CD1c-positive myeloid dendritic cell (primary cell): ENCODE data around the gene CCDC194.

Source experiments
- DNase-seq: peaks from one replicate; pipeline ENCODE4 v3.0.0-alpha.2; 2016; ENCODE audit errors: extremely low spot score

The CCDC194 gene, protein sequence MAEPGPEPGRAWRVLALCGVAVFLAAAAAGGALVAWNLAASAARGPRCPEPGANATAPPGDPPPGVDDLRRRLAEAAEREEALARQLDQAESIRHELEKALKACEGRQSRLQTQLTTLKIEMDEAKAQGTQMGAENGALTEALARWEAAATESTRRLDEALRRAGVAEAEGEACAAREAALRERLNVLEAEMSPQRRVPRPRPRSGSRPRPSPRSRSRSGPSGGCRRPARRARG

GRCh38 chr19:17393914-17394313 is at the start of gene CCDC194:
CCDC194 (minus strand) TSS chr19:17394196; CDS start chr19:17394158, 38 bp downstream.
- no peak for DNase-seq

DNA sequence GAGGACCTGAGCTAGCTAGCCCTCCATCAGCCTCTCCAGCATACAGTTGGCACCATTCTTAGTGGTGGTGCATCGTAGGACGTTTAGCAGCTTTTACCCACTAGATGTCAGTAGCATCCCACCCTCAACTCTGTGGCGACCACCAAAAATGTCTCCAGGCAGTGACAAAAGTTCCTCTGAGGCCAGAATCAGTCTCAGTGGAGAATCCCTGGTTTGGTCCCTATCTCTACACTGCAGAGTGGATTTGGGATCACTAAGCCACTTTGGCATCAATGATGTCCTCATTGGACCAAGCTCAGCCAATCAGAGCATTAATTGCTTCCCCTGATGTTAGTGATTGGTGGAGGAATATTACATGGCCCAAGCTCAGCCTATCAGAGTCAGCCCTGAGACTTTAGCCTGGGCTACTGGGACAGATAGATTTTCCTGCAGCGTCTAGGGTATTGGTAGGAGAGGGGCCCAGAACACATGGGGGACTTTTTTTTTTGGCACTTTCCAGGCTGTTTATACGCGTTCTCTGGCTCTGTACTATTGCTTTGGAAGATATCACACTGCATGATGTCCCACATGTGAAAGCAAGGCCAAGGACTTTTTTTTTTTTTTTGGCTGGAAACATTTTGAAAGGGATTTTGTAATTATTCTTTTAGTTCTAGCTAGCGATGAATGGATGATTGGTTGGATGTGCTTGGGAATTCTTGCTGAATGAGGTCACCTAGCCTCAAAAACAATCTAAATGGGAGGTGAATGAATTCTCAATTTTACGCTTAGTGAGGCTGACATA is 47.4 kb upstream of the CCDC194 start:
- DNase-seq = peak; percentile 20

- DNase-seq = no peak
Measured at GRCh38 chr19:17436874-17437267, 42.9 kb upstream of the CCDC194 start.

- no peak for DNase-seq
Measured at GRCh38 chr19:17436094-17436873, 42.3 kb upstream of the CCDC194 start.

- DNase-seq = no peak
Measured at GRCh38 chr19:17435218-17435617, 41.2 kb upstream of the CCDC194 start.

DNA sequence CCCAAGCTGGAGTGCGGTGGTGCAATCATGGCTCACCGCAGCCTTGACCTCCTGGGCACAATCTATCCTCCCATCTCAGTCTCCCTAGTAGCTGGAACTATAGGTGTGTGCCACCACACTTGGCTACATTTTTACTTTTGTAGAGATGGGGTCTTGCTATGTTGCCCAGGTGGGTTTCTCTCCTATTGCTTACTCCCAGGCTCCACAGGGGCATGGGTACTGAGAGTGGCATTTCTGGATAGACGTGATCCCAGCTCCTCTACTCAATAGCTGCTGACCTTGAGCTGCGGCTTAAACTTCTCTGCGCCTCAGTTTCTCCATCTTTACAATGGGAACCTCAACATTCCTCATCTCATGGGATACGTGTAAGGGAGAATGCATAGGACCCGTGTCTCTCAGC is 37.4 kb upstream of the CCDC194 start:
- DNase-seq = no peak

DNA sequence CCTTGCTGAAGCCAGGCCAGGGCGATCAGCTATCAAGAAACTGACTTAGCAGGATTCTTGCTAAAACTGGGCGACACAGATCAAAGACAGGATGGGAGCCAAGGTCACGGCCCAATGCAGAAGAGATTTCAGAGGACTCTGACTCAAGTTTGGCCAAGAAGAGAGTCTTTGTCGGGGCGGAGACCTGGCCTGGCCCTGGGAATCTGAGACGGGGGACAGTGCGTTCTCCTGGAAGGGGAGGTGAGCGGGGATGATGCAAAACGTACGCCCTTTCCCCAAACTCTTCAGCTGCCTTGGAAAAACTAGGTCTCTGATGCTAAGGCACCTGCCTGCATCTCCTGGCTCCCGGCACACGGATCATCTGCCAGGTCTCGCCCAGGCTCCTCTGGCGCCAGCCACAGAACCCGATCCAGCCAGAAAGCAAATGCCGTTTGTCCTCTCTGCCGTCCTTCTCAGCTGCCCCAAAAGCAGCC is 35.7 kb upstream of the CCDC194 start:
- no peak for DNase-seq

- no peak for DNase-seq
Measured at GRCh38 chr19:17424743-17425365, 30.9 kb upstream of the CCDC194 start.

DNA sequence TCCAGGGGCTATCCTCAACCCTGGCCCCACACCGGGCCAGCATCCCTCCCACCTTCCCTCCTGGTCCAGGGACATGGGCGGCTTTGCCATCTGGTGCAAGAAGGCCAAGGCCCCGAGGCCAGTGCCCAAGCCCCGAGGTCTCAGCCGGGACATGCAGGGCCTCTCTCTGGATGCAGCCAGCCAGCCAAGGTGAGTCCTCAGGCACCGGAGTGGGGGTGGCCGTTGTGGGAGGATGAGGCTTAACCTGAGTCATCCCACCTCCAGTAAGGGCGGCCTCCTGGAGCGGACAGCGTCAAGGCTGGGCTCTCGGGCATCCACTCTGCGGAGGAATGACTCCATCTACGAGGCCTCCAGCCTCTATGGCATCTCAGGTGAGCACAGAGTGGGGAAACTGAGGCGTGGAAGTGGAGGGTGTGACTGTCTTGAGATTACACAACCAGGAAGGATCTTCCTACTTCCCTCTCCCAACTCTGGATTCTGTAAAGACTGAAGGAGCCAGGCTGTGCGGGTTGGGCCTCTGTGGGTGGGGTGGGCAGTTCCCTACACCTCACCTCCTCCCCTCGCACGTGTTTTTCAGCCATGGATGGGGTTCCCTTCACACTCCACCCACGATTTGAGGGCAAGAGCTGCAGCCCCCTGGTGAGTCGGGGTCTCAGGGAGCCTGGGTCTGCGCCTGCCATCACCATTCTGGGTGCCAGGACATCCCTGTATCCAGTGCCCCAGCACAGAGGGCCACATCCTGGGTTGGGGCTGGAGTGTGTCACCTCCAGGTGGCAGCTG is 29.6 kb upstream of the CCDC194 start:
- no peak for DNase-seq

- DNase-seq = no peak
Measured at GRCh38 chr19:17421942-17422341, 27.9 kb upstream of the CCDC194 start.

GRCh38 chr19:17420475-17420924 is 26.5 kb upstream of the CCDC194 start:
- peak; percentile 24 for DNase-seq

DNA sequence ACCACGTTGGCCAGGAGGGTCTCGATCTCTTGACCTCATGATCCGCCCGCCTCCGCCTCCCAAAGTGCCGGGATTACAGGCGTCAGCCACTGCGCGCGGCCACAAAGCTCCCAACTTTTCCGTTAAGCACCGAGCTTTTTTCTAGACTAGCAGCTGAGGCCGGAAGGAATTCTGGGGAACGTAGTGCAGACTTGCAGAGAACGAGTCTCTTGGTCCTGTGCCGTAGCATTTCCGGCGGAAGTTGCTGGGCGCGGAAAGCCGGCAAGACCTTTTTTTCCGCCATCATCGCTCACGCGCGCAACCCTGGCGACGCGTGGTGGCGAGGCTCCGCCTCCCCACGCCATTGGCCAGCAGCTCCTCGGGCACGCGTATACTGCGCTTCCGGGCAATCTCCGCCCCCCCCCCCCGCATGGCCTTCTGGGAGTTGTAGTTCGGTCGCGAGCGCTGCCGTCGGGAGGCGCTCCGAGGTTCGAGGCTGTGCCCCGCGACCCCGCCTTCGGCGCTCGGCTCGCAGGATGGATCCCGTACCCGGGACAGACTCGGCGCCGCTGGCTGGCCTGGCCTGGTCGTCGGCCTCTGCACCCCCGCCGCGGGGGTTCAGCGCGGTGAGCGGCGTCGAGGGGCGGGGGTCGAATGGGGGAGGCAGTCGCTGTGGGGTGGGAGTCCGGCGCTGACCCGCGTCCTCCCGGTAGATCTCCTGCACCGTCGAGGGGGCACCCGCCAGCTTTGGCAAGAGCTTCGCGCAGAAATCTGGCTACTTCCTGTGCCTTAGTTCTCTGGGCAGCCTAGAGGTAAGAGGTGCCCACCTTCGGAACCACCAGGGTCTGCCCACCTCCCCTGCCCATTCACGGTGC is 25.9 kb upstream of the CCDC194 start, which contains the start of gene MVB12A:
MVB12A (plus strand) TSS at position 427 of the 854 bp plus-strand sequence; CDS start at position 516, 89 bp downstream.
- DNase-seq = peak; percentile 99

DNA sequence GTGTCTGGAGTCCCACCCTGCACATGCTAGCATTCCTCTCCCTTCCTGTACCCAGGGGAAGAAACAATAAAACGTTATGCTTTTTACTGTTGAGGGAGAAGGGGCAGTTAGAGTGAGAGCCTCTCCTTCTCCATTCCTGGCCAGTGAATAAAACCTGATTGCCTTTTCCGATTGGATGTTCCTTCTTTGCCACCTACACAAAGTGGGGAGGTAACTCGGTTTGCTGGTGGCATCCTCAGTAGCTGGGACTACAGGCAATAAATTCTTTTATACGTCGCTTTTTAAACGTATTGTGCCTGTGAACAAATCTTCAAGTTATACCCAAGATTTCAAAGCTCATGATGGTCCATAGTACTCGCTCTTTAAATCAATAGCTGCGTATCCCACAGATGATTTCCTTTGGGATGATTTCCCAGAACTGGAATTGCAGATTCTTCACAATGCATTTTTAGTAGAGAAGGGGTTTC is 25.2 kb upstream of the CCDC194 start:
- peak; percentile 8 for DNase-seq

GRCh38 chr19:17418710-17419109 is 24.7 kb upstream of the CCDC194 start:
- DNase-seq = no peak

- DNase-seq = no peak
Measured at GRCh38 chr19:17415121-17415520, 21.1 kb upstream of the CCDC194 start.

- no peak for DNase-seq
Measured at GRCh38 chr19:17414097-17414496, 20.1 kb upstream of the CCDC194 start.

DNA sequence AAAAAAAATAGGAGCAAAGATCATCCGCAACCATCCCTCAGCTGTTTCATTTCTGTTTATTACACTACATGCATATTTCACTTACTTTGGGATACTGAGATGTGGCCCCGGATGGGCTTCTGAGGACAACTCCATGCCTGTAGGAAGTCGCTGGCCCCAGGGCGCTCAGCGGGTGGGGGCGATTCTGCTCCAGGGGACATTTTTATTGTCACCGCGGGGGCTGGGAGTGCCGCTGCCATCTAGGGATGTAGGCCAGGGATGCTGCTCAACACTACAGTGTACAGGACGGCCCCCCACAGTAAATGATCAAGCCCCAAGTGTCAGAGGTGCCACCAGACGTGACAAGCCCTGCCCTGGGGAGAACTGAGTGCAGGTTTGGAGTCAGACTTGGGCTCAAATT is 17.8 kb upstream of the CCDC194 start:
- DNase-seq = no peak

- DNase-seq = no peak
Measured at GRCh38 chr19:17409990-17410389, 16.0 kb upstream of the CCDC194 start.

- no peak for DNase-seq
Measured at GRCh38 chr19:17406887-17407196, 12.8 kb upstream of the CCDC194 start.
